Myocyte (in vitro differentiated cells): ENCODE measurements around the gene WDR35. TPM values are rescaled to one million over a fixed set of nuclear protein-coding genes. Genes with fewer than 3 reads are reported as not detected.
A peak's percentile ranks its signal among the peaks of the same experiment; 100 is the strongest.

Experiments
- DNase-seq: peaks from one replicate; pipeline ENCODE4 v3.0.0-alpha.2; 2012; ENCODE audit warnings: low read depth
- total RNA-seq: library from RNA; depleted of rRNA; stranded (reverse); fragments of >200 nt; gene quantifications from 2 replicates; pipeline ENCODE4 v1.2.3, GENCODE V29; 2014

Gene WDR35
- total RNA-seq, 1 donor from 2014 or later: 10.6 TPM

GRCh38 chr2:20011276-20012031, 21.5 kb upstream of the WDR35 start:
- no peak for DNase-seq

- DNase-seq: no peak
These were observed 18.8 kb upstream of the WDR35 start for GRCh38 chr2:20008703-20009102.

GRCh38 chr2:20005891-20006470, 16.1 kb upstream of the WDR35 start:
- no peak for DNase-seq

- DNase-seq: no peak
These were observed 15.2 kb upstream of the WDR35 start for GRCh38 chr2:20005067-20005627.

GRCh38 chr2:20001361-20001863, 11.5 kb upstream of the WDR35 start:
- no peak for DNase-seq

GRCh38 chr2:19993731-19994130, 3.8 kb upstream of the WDR35 start:
- DNase-seq: peak; percentile 20

- no peak for DNase-seq
These were observed 2.0 kb upstream of the WDR35 start for GRCh38 chr2:19991895-19992294.

GRCh38 chr2:19990416-19990728, 467 bp upstream of the WDR35 start:
- no peak for DNase-seq

GRCh38 chr2:19989342-19989666, 601 bp downstream of the WDR35 start:
- peak; percentile 9 for DNase-seq

GRCh38 chr2:19988600-19988999, 1.3 kb downstream of the WDR35 start:
- no peak for DNase-seq

GRCh38 chr2:19987936-19988335, 2.0 kb downstream of the WDR35 start:
- no peak for DNase-seq

- no peak for DNase-seq
These were observed 7.6 kb downstream of the WDR35 start for GRCh38 chr2:19982268-19982667.

GRCh38 chr2:19979932-19980331, 10.0 kb downstream of the WDR35 start:
- no peak for DNase-seq

- DNase-seq: no peak
These were observed 16.4 kb downstream of the WDR35 start for GRCh38 chr2:19973466-19973865.

- DNase-seq: no peak
These were observed 18.2 kb downstream of the WDR35 start for GRCh38 chr2:19971691-19972090.

- DNase-seq: no peak
These were observed 26.5 kb downstream of the WDR35 start for GRCh38 chr2:19963386-19963785.

GRCh38 chr2:19955544-19956422, 34.1 kb downstream of the WDR35 start:
- peak; percentile 76 for DNase-seq

- DNase-seq: peak; percentile 59
These were observed 40.8 kb downstream of the WDR35 start for GRCh38 chr2:19949071-19949470.

GRCh38 chr2:19947184-19947940, 42.5 kb downstream of the WDR35 start:
- no peak for DNase-seq

GRCh38 chr2:19944205-19944845, 45.6 kb downstream of the WDR35 start:
- DNase-seq: no peak

GRCh38 chr2:19943189-19943588, 46.7 kb downstream of the WDR35 start:
- DNase-seq: no peak
